GM23248 (cell line): ENCODE measurements around the gene RNF10. TPM values are rescaled to one million over a fixed set of nuclear protein-coding genes. Genes with fewer than 3 reads are reported as not detected.
"Not testable (repeated sequence)": the region's sequence is repeated elsewhere in the genome, so short reads cannot be mapped to it uniquely, and the experiment has no call there.

Experiments
- DNase-seq: peaks from one replicate; pipeline ENCODE4 v3.0.0-alpha.2; 2015
- H2AFZ ChIP-seq: fragments of 200-600 bp; sonication (generic); 2 replicates; pipeline ENCODE4 v1.6.1; 2016; ENCODE audit warnings: antibody characterized with exemption
- H3F3A ChIP-seq: fragments of 200-600 bp; sonication (generic); 2 replicates; pipeline ENCODE4 v1.6.1; 2016; ENCODE audit warnings: mild to moderate bottlenecking, antibody characterized with exemption, mixed run types; ENCODE audit not compliant: insufficient read depth
- H3K27ac ChIP-seq: fragments of 200-600 bp; sonication (generic); 2 replicates; pipeline ENCODE4 v1.5.1; 2016; ENCODE audit warnings: mild to moderate bottlenecking
- H3K27me3 ChIP-seq: fragments of 200-600 bp; sonication (generic); replicated peaks from 2 replicates; pipeline ENCODE4 v1.6.1; 2016; ENCODE audit warnings: mild to moderate bottlenecking; ENCODE audit not compliant: insufficient read depth
- H3K36me3 ChIP-seq: fragments of 200-600 bp; sonication (generic); 2 replicates; pipeline ENCODE4 v1.6.1; 2016; ENCODE audit warnings: low read depth, mild to moderate bottlenecking
- H3K4me1 ChIP-seq: fragments of 200-600 bp; sonication (generic); 2 replicates; pipeline ENCODE4 v1.6.1; 2016; ENCODE audit warnings: mild to moderate bottlenecking; ENCODE audit not compliant: insufficient read depth
- H3K4me2 ChIP-seq: fragments of 200-600 bp; sonication (generic); one replicate; pipeline ENCODE4 v1.6.1; 2016; ENCODE audit warnings: mild to moderate bottlenecking; ENCODE audit not compliant: unreplicated experiment
- H3K4me3 ChIP-seq: fragments of 200-600 bp; sonication (generic); 2 replicates; pipeline ENCODE4 v1.5.1; 2016; ENCODE audit warnings: mild to moderate bottlenecking
- H3K79me2 ChIP-seq: fragments of 200-600 bp; sonication (generic); 2 replicates; pipeline ENCODE4 v1.6.1; 2016; ENCODE audit warnings: mild to moderate bottlenecking; ENCODE audit not compliant: insufficient read depth
- H3K9ac ChIP-seq: fragments of 200-600 bp; sonication (generic); 2 replicates; pipeline ENCODE4 v1.6.1; 2016; ENCODE audit warnings: mild to moderate bottlenecking
- H3K9me2 ChIP-seq: fragments of 200-600 bp; sonication (generic); 2 replicates; pipeline ENCODE4 v1.6.1; 2016; ENCODE audit warnings: mixed run types, mild to moderate bottlenecking, moderate library complexity; ENCODE audit not compliant: insufficient read depth
- H3K9me3 ChIP-seq: fragments of 200-600 bp; sonication (generic); one replicate; pipeline ENCODE4 v1.6.1; 2017; ENCODE audit warnings: low read depth
- H4K20me1 ChIP-seq: fragments of 200-600 bp; sonication (generic); 2 replicates; pipeline ENCODE4 v1.6.0; 2016; ENCODE audit not compliant: insufficient read depth
- EZH2 ChIP-seq: fragments of 200-600 bp; sonication (generic); IDR thresholded peaks from 2 replicates; pipeline ENCODE4 v1.6.1; 2018; ENCODE audit warnings: antibody characterized with exemption, mild to moderate bottlenecking; ENCODE audit not compliant: insufficient read depth, poor library complexity, severe bottlenecking
- EZH2phosphoT487 ChIP-seq: fragments of 200-600 bp; sonication (generic); IDR thresholded peaks from 2 replicates; pipeline ENCODE4 v1.6.1; 2018; ENCODE audit warnings: antibody characterized with exemption, moderate library complexity, mild to moderate bottlenecking, low read depth; ENCODE audit not compliant: insufficient read depth
- WGBS, 2 experiments: methylation state at CpG; one replicate each; pipeline ENCODE4 v1.1.6; 2015 to 2017; ENCODE audit warnings: low lambda C conversion rate in 2 of 2, low coverage in 1 of 2; ENCODE audit errors: missing lambda C conversion rate in 2 of 2; 5-methylcytosine and 5-hydroxymethylcytosine counted together
- in situ Hi-C: fragments of 300-500 bp; cut with MboI; formaldehyde crosslinking; loops from 2 replicates; pipeline ENCODE4 v1.15.0; 2020
- polyA plus RNA-seq: library from polyadenylated mRNA; unstranded; fragments of >200 nt; fragmentation: Nextera tagmentation; extraction: Ambion mirVana; gene quantifications from 2 replicates; pipeline ENCODE4 v1.2.1, GENCODE V29; 2016
- total RNA-seq: library from RNA; depleted of rRNA; stranded (reverse); fragments of >200 nt; shearing (Covaris generic); gene quantifications from 2 replicates; pipeline ENCODE4 v1.2.3, GENCODE V29; 2014

Gene RNF10
- total and polyA plus RNA-seq, 2 experiments from 2014 or later: 69.3 to 130 TPM

GRCh38 chr12:120529641-120530417 is 4.3 kb upstream of the RNF10 start:
- no peaks in the 10 kb centered on the region for H3K9me3 ChIP-seq
- peak overlapping the region; percentile 73 for H3K27ac ChIP-seq
- H3K36me3 ChIP-seq: no peaks in the 10 kb centered on the region
- no peaks in the 10 kb centered on the region for H4K20me1 ChIP-seq
- in situ Hi-C loops: no loop called here
- H3K79me2 ChIP-seq: peaks cover 24% of the 10 kb centered on the region
- 0 out of 2 replicates have a peak, but pooled peaks cover 11% of the 10 kb centered on the region for H3F3A ChIP-seq
- H3K9me2 ChIP-seq: no peaks in the 10 kb centered on the region
- DNase-seq: peak; percentile 72
- H3K27me3 ChIP-seq: no peaks in the 10 kb centered on the region
- H3K4me1 ChIP-seq: no peaks in the 10 kb centered on the region; the same call in 1 of the 2 replicates
- peak overlapping the region; percentile 99 for H2AFZ ChIP-seq
- 26 to 31% methylated on average over 19 of the region's 19 CpGs for WGBS, 2 experiments
- peak overlapping the region; percentile 89 for H3K4me3 ChIP-seq
- peak overlapping the region; percentile 88 for H3K9ac ChIP-seq
- no peak for TF ChIP-seq EZH2phosphoT487
- TF ChIP-seq EZH2: no peak
- peak overlapping the region; percentile 90 for H3K4me2 ChIP-seq

DNA sequence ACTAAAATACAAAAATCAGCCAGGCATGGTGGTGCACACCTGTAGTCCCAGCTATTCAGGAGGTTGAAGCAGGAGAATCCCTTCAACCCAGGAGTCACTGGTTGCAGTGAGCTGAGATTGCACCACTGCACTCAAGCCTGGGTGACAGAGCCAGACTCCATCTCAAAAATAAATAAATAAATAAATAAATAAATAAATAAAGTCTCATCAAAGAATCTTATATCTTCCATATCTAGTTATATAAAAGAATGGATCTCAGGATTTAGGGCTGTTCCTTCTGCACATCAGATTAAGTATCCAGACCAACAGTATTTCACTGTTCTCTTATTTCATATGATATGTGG is 3.8 kb upstream of the RNF10 start:
- H3F3A ChIP-seq: 0 out of 2 replicates have a peak, but pooled peaks cover 11% of the 10 kb centered on the region
- H3K9me3 ChIP-seq, in situ Hi-C loops, H3K27me3 ChIP-seq, H3K9me2 ChIP-seq, DNase-seq, H4K20me1 ChIP-seq, H3K4me1 ChIP-seq, H3K36me3 ChIP-seq: not testable (repeated sequence)
- peaks cover 30% of the 10 kb centered on the region for H3K79me2 ChIP-seq
- H3K9ac ChIP-seq: peak overlapping the region; percentile 88
- peak overlapping the region; percentile 99 for H2AFZ ChIP-seq
- H3K4me3 ChIP-seq: peak overlapping the region; percentile 89
- H3K4me2 ChIP-seq: peak overlapping the region; percentile 90
- peak overlapping the region; percentile 73 for H3K27ac ChIP-seq

DNA sequence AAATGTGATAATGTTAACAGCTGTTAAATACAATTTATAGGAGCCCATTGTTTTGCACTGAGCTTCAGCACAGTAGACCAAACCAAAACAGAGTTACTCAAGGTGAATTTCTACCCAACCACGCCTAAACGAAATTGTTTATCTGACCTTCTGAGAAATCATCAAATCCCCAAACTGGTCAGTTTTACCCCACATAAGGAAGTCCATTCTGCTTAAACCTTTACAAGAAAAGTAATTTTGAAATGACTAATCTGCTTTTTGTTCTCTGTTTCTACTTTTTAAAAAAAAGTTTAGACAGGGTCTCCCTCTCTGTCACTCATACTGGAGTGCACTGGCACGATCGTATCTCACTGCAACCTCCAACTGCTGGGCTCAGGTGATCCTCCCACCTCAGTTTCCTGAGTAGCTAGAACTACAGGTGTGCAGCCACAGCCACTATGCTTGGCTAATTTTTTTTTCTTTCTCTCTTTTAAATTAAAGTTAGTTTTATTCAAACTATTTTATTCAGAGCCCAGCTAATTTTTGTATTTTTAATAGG is 1.4 kb upstream of the RNF10 start:
- Histone ChIP-seq H3K9me3 (no peaks in the 10 kb centered on the region), H2AFZ (no peak overlapping the region), H3K79me2 (peaks cover 47% of the 10 kb centered on the region), H3K27me3 (no peaks in the 10 kb centered on the region), H3K36me3 (no peaks in the 10 kb centered on the region), H3K4me1 (peaks cover 23% of the 10 kb centered on the region), H4K20me1 (peaks cover 21% of the 10 kb centered on the region), H3K9ac (no peak overlapping the region), H3K9me2 (no peaks in the 10 kb centered on the region), H3F3A (peaks cover 22% of the 10 kb centered on the region), H3K4me2 (no peak overlapping the region), H3K4me3 (no peak overlapping the region), H3K27ac (no peak overlapping the region)
- WGBS, 2 experiments: 90 to 92% methylated on average over 4 of the region's 4 CpGs
- no peak for DNase-seq
- in situ Hi-C loops: no loop called here
- no peak for TF ChIP-seq EZH2phosphoT487
- no peak for TF ChIP-seq EZH2

- H3K27ac ChIP-seq: peak overlapping the region; percentile 39
- in situ Hi-C loops: no loop called here
- H3K36me3 ChIP-seq: no peaks in the 10 kb centered on the region
- no peaks in the 10 kb centered on the region for H3K27me3 ChIP-seq
- no peaks in the 10 kb centered on the region for H3K9me2 ChIP-seq
- WGBS, 2 experiments: 0 to 2% methylated on average over 49 to 51 of the region's 52 CpGs
- peak; percentile 90 for DNase-seq
- peaks cover 58% of the 10 kb centered on the region for H3K79me2 ChIP-seq
- H3K9ac ChIP-seq: peak overlapping the region; percentile 91
- peaks cover 40% of the 10 kb centered on the region for H4K20me1 ChIP-seq
- H2AFZ ChIP-seq: peak overlapping the region; percentile 73
- H3K4me3 ChIP-seq: peak overlapping the region; percentile 89
- H3K4me1 ChIP-seq: peaks cover 45% of the 10 kb centered on the region
- TF ChIP-seq EZH2 (no peak), EZH2phosphoT487 (no peak)
- H3F3A ChIP-seq: peaks cover 39% of the 10 kb centered on the region
- no peaks in the 10 kb centered on the region for H3K9me3 ChIP-seq
- peak overlapping the region; percentile 99 for H3K4me2 ChIP-seq
These were observed 823 bp downstream of the RNF10 start for GRCh38 chr12:120534703-120535655.
